Esophagus squamous epithelium (tissue), 5 donors: ENCODE measurements around the gene GOLGA1. TPM values are rescaled to one million over a fixed set of nuclear protein-coding genes. Genes with fewer than 3 reads are reported as not detected.
"Not testable (repeated sequence)": the region's sequence is repeated elsewhere in the genome, so short reads cannot be mapped to it uniquely, and the experiment has no call there.

Experiments
- DNase-seq: peaks from one replicate; lab custom pipeline; 2025; lab: John Stamatoyannopoulos, UW
- H3K27ac ChIP-seq, 4 donors: fragments of 200-600 bp; sonication (generic); one replicate each; pipeline ENCODE4 v1.5.1; 2016 to 2019; ENCODE audit warnings: mild to moderate bottlenecking in 1 of 4
- H3K27me3 ChIP-seq, 4 donors: fragments of 200-600 bp; sonication (generic); 1 replicate in 3 of 4; 2 replicates in 1 of 4; pipeline versions ENCODE4 v1.5.1 to v1.6.0; 2017 to 2021; ENCODE audit warnings: antibody characterized with exemption in 1 of 4
- H3K36me3 ChIP-seq, 3 donors: fragments of 200-600 bp; sonication (generic); one replicate each; pipeline ENCODE4 v1.5.1; 2016 to 2019
- H3K4me1 ChIP-seq, 3 donors: fragments of 200-600 bp; sonication (generic); one replicate each; pipeline ENCODE4 v1.5.1; 2017 to 2019
- H3K4me3 ChIP-seq, 4 donors: fragments of 200-600 bp; sonication (generic); 1 replicate in 3 of 4; 2 replicates in 1 of 4; pipeline ENCODE4 v1.5.1; 2016 to 2019; ENCODE audit warnings: mild to moderate bottlenecking in 2 of 4, moderate library complexity in 1 of 4
- H3K9me3 ChIP-seq, 3 donors: fragments of 200-600 bp; sonication (generic); one replicate each; pipeline ENCODE4 v1.5.1; 2016 to 2019
- POLR2A ChIP-seq, 4 donors: fragments of 450-650 bp; IDR thresholded peaks; one replicate each; pipeline ENCODE4 v1.6.1; 2017; ENCODE audit warnings: antibody characterized with exemption in 4 of 4, mild to moderate bottlenecking in 4 of 4, moderate library complexity in 3 of 4
- WGBS, 2 donors: methylation state at CpG; one replicate each; pipeline ENCODE4 v1.1.5; 2018; 5-methylcytosine and 5-hydroxymethylcytosine counted together
- intact Hi-C: fragments of 100-400 bp; cut with DNase I; formaldehyde crosslinking; loops from one replicate; pipeline ENCODE4 v1.15.0; 2022
- total RNA-seq, 4 donors: library from RNA; depleted of rRNA; stranded (reverse); fragments of >200 nt; gene quantifications; one replicate each; pipeline ENCODE4 v1.1.0, GENCODE V29; 2016
- TF ChIP-seq, protein P1 (sequence below), 6 experiments: fragments of 450-650 bp in 4 of 6; fragments of 200-600 bp in 2 of 6; sonication (generic) in 2 of 6; IDR thresholded peaks; one replicate each; pipeline ENCODE4 v1.5.1; 2016 to 2019; ENCODE audit warnings: antibody characterized with exemption in 6 of 6, mild to moderate bottlenecking in 4 of 6, moderate library complexity in 4 of 6
- donor health status: DM: yes; HTN: yes; CAD: no.

Gene GOLGA1
- total RNA-seq, 4 donors from 2014 or later, result 11.9 to 18.8 (median 14.8) TPM

DNA sequence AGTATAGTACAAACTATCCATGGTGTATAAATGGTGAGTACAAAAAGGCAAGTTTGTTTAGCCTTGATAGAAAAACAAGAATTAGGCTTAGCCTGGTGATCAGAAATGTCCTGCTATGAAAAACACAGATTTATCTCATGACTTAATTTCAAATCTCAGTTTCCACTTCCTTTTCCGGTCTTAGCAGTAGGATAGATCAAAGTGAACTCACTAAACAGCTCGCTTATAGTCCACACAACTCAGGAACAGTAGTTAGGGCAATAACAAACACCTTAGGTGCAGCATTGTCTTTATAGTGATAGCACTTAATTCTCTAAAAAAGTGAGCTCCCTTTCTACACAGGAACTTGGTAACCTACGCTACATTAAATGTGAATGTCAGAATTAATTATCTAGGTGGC, 11.4 kb downstream of the GOLGA1 start:
- no peak overlapping the region for H3K27ac ChIP-seq
- H3K4me1 ChIP-seq, result no peaks in the 10 kb centered on the region
- H3K4me3 ChIP-seq, result no peak overlapping the region
- intact Hi-C loops, result no loop called here
- H3K36me3 ChIP-seq, result peaks cover 8 to 100% (median 22%) of the 10 kb centered on the region in 3 donors
- 93 to 96% methylated on average over 3 of the region's 3 CpGs for WGBS, 2 donors
- no peak for DNase-seq
- TF ChIP-seq, protein P1, sequence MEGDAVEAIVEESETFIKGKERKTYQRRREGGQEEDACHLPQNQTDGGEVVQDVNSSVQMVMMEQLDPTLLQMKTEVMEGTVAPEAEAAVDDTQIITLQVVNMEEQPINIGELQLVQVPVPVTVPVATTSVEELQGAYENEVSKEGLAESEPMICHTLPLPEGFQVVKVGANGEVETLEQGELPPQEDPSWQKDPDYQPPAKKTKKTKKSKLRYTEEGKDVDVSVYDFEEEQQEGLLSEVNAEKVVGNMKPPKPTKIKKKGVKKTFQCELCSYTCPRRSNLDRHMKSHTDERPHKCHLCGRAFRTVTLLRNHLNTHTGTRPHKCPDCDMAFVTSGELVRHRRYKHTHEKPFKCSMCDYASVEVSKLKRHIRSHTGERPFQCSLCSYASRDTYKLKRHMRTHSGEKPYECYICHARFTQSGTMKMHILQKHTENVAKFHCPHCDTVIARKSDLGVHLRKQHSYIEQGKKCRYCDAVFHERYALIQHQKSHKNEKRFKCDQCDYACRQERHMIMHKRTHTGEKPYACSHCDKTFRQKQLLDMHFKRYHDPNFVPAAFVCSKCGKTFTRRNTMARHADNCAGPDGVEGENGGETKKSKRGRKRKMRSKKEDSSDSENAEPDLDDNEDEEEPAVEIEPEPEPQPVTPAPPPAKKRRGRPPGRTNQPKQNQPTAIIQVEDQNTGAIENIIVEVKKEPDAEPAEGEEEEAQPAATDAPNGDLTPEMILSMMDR (IDR thresholded peaks at IDR 0.05), result no peak
- TF ChIP-seq POLR2A (IDR thresholded peaks at IDR 0.05), result no peak
- H3K9me3 ChIP-seq, result no peaks in the 10 kb centered on the region
- no peaks in the 10 kb centered on the region for H3K27me3 ChIP-seq

DNA sequence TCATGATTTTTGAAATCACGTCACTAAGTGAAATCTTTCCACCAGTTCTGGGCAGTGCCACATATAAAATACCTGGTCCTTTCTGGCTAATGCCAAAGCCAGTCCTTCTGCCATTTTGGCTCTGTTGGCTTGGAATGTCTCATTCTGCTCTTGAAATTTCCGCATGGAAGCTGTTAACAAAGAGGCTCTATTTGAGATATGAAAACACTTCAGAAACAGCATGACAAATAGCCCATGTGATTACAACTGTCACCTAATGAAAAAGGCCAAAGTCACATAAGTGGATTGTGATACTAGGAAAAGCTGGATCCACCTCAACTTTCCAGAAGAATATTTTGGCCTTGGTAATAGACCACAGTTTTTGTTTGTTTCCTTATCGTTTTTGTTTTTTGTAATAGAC, 12.8 kb downstream of the GOLGA1 start:
- Histone ChIP-seq H3K27ac (no peak overlapping the region), H3K36me3 (peaks cover 8 to 100% (median 22%) of the 10 kb centered on the region in 3 donors), H3K27me3 (no peaks in the 10 kb centered on the region), H3K4me3 (no peak overlapping the region), H3K4me1 (no peaks in the 10 kb centered on the region), H3K9me3 (no peaks in the 10 kb centered on the region)
- WGBS, 2 donors, result 89 to 93% methylated on average over 3 of the region's 3 CpGs
- TF ChIP-seq, protein P1 (IDR thresholded peaks at IDR 0.05), result no peak
- TF ChIP-seq POLR2A (IDR thresholded peaks at IDR 0.05), result no peak
- no peak for DNase-seq
- intact Hi-C loops, result no loop called here

DNA sequence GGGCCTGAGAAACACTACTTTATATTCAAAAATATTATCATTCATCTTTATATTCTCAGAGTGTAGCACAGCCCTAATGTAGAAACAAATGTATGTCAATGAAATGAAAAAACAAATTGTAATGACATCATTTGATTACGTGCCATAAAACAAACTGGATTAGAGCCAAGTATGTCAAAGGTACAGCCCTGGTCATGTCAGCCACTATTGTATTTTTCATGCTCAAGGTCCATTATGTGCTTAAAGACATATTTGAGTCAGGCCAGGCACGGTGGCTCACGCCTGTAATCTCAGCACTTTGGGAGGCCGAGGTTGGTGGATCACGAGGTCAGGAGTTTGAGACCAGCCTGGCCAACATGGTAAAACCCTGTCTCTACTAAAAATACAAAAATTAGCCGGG, 20.5 kb downstream of the GOLGA1 start:
- H3K27me3 ChIP-seq, intact Hi-C loops, H3K4me1 ChIP-seq, H3K27ac ChIP-seq, DNase-seq, H3K9me3 ChIP-seq, H3K4me3 ChIP-seq: not testable (repeated sequence)
- peaks cover 14 to 90% (median 26%) of the 10 kb centered on the region in 3 donors for H3K36me3 ChIP-seq
- WGBS, 2 donors, result 68 to 80% methylated on average over 5 to 6 of the region's 6 CpGs

DNA sequence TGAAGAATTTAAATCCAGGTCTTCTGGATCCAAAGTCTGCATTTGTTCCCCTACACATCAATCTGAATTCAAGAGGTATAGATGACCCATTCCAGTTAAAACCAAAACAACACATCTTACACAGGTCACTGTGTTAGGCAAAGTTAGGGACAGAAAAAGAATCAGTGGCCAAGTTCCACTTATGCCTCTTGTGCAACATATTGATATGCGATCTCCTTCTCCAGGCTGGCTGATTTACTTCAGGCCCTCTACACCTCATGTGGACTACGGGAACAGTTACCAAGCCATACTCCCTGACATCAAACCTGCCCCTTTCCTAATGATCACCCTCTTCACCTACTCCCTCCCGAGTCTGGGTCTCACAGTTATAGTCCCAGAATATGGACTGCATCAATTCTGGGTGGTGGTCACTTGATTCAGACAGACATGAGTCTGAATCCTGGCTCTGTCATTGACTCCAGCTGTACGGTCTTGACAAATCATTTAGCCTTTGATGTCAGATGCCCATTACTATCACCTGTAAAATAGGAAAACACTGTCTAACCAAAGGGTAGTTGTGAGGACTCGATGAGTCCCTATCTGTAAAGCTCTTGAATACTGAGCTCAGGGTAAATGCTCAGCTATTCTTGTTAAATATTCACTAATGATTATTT, 26.0 kb downstream of the GOLGA1 start:
- H3K4me3 ChIP-seq, result no peak overlapping the region
- intact Hi-C loops, result no loop called here
- no peak overlapping the region for H3K27ac ChIP-seq
- 91 to 97% methylated on average over 5 of the region's 5 CpGs for WGBS, 2 donors
- TF ChIP-seq POLR2A (IDR thresholded peaks at IDR 0.05), result no peak
- DNase-seq, result no peak
- H3K36me3 ChIP-seq, result peaks cover 0 to 90% (median 25%) of the 10 kb centered on the region in 3 donors
- H3K4me1 ChIP-seq, result no peaks in the 10 kb centered on the region
- H3K27me3 ChIP-seq, result no peaks in the 10 kb centered on the region
- no peaks in the 10 kb centered on the region for H3K9me3 ChIP-seq

DNA sequence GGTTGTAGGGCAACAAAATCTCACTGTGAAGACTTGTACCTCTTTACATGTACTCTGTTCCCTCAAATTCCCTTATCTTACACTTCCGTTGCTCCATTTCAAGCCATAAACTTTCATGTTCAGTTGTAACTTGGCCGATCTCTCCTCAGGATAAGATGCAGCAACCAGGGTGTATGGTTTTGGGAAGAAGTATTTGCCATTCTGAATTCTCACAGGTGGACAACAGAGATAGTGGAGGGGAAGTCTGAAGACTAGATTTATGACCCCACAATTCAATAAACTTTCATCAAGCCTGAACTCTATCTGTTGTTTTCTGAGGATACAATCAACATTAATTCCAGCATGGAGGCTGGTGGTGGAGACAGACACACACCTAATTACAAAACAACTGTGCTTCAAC, 27.5 kb downstream of the GOLGA1 start:
- intact Hi-C loops, result no loop called here
- Histone ChIP-seq H3K9me3 (no peaks in the 10 kb centered on the region), H3K27me3 (no peaks in the 10 kb centered on the region), H3K4me1 (no peaks in the 10 kb centered on the region), H3K4me3 (no peak overlapping the region), H3K27ac (no peak overlapping the region), H3K36me3 (peaks cover 0 to 90% (median 14%) of the 10 kb centered on the region in 3 donors)
- TF ChIP-seq POLR2A (IDR thresholded peaks at IDR 0.05), result no peak
- TF ChIP-seq, protein P1 (IDR thresholded peaks at IDR 0.05), result no peak
- no peak for DNase-seq
- 97% methylated on average over 2 of the region's 2 CpGs for WGBS, 2 donors

DNA sequence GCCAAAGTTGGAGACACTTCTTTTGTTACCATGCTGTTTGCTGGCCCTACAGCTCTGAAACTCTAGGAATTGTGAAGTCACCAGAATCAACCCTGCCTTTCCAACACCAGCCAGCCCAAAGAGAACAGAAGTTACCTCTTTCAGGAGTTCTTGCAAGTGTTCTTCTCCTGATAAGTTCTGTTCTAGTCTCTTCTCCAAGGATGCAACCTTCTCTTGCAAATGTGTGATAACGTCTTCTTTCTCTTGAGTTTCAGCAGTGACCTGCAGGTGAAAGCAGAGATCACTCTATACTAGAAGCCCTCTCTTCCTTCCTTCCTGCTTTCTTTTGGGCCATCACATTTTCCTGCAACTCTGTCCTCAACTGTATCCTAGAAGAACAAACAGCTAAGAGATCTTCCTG, 29.1 kb downstream of the GOLGA1 start:
- Histone ChIP-seq H3K4me1 (no peaks in the 10 kb centered on the region), H3K9me3 (no peaks in the 10 kb centered on the region), H3K27me3 (no peaks in the 10 kb centered on the region), H3K4me3 (no peak overlapping the region), H3K36me3 (peaks cover 0 to 90% (median 11%) of the 10 kb centered on the region in 3 donors), H3K27ac (no peak overlapping the region)
- no peak for DNase-seq
- 100% methylated on average over 1 of the region's 1 CpG for WGBS, 2 donors
- intact Hi-C loops, result no loop called here
- TF ChIP-seq POLR2A (IDR thresholded peaks at IDR 0.05), result no peak
- TF ChIP-seq, protein P1 (IDR thresholded peaks at IDR 0.05), result no peak
